Smooth muscle cell of the brain vasculature (primary cell): ENCODE measurements around the gene ANO1.

Source experiments
- DNase-seq: peaks from one replicate; pipeline ENCODE4 v3.0.0-alpha.2; 2012; ENCODE audit warnings: low read depth, low spot score

ANO1 gene

GRCh38 chr11:70050243-70050642 lies 27.9 kb upstream of the ANO1 start:
- no peak for DNase-seq

DNA sequence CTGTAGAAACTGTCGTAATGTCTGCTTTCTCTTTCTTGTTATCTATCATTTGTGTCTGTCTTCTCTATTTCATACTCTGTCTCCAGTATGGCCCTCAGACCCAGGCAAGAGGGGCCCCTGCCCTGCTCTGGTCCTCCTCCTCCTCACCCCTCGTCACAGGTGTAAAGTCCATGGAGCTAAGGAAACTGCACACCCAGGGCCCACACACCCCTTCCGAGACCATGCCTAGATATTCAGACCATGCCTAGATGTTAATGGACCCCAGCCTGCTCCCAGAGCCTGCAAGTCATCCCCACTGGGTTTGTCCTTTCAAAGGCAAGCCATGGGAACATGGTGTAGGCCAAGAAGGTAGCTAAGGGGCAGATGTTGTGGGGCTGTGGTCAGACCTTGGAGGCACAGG lies 24.1 kb upstream of the ANO1 start:
- no peak for DNase-seq

DNA sequence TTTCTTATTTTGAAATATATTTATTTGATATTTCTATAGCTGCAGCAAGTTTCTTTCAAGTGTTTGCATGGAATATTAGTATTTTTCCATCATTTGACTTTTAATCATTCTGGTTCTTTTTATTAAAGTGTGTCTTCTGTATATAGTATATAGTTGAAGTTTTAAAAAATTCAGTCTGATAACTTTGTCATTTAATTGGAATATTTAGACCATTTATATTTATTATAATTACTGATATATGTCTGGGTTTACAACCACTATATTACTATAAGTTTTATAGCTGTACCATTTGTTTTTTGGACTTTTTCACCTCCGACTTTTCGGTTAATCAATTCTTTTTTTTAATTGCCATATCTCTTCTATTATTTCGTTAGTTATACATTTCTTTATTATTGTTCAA lies 22.7 kb upstream of the ANO1 start:
- no peak for DNase-seq

GRCh38 chr11:70057080-70057479 lies 21.0 kb upstream of the ANO1 start:
- no peak for DNase-seq

- DNase-seq: no peak
Measured at GRCh38 chr11:70059971-70060370, 18.1 kb upstream of the ANO1 start.

DNA sequence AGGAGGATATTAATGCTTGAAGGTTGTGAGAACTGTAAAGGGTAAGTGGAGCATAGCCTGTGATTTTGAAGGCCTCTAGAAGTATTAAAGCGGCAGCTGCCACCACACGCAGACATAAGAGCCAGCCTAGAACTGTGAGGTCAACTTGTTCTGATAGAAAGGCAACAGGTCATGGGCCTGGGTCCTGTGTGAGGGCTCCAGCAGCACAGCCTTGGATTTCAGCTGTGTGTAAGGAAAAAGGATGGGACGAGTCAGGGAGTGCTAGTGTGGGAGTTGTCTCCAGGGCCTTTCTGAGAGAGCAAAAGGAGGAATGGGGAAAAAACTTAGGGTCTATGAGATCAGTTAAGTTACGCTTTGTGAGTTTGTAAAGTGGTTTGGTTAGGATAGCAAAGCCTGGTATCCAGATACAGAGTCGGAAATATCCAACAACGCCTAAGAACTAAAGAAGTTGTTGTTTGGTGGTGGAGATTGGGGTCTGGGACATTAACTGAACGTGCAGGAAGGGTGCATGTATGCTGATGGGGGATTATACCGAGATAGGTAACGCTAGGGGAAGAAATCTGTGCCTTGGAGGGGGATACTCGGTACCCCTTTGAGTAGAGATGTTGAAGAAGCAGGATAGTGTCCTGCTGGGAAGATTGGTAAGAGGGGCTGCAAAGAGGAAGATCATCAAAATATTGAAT lies 17.4 kb upstream of the ANO1 start:
- no peak for DNase-seq

DNA sequence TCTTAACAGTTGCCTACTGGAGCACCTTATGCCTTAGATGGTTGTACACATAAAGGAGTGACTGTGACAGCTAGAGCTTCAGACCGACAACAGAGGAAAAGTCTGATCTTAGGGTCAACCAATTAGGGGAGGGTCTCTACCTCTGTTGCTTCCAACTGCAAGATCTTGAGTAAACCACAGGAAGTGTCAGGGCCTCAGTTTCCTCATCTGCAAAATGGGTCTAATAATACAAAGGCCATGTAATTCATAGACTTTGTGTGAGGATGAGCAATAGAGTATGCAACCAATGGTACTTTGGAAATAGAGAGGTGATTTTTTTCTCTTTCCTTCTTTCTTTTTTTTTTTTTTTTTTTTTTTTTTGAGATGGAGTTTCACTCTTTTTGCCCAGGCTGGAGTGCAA lies 16.4 kb upstream of the ANO1 start:
- DNase-seq: no peak

GRCh38 chr11:70063121-70063520 lies 15.0 kb upstream of the ANO1 start:
- no peak for DNase-seq

- no peak for DNase-seq
Measured at GRCh38 chr11:70063555-70063954, 14.6 kb upstream of the ANO1 start.

DNA sequence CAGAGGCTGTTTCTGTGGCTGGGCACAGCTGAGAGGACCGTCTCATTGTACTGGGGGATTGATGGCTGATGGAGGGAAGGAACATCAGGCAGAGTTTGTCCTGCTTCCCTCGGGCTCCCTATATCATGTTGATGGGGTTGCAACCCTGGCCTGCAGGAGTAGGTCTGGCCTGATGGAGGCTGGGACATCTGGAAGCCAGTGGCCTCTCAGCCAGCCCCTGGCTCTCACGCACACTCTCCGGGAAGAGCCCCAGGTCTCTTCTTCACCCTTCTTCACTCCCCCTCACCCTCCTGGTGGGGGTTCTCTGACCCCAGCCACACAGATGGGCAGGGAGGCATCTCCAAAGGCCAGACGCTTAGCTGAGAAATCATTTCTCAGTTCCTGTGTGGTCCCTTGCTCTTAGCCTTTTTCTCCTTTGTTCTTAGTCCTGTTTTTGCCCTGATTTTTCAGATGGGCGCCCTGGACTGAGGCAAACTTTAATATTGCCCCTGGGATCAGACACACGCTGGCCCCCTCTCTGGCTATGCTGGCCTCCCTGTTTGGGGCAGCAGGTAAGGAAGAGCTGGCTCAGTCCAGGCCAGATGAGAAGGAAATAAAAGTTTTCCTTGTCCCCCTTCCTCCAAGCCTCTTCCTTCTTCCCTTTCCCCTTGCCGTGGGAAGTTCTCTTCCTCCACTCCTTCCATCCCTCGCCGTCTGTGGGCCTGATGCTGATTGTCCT lies 13.9 kb upstream of the ANO1 start:
- DNase-seq: no peak

GRCh38 chr11:70064726-70065317 lies 13.3 kb upstream of the ANO1 start:
- DNase-seq: no peak

DNA sequence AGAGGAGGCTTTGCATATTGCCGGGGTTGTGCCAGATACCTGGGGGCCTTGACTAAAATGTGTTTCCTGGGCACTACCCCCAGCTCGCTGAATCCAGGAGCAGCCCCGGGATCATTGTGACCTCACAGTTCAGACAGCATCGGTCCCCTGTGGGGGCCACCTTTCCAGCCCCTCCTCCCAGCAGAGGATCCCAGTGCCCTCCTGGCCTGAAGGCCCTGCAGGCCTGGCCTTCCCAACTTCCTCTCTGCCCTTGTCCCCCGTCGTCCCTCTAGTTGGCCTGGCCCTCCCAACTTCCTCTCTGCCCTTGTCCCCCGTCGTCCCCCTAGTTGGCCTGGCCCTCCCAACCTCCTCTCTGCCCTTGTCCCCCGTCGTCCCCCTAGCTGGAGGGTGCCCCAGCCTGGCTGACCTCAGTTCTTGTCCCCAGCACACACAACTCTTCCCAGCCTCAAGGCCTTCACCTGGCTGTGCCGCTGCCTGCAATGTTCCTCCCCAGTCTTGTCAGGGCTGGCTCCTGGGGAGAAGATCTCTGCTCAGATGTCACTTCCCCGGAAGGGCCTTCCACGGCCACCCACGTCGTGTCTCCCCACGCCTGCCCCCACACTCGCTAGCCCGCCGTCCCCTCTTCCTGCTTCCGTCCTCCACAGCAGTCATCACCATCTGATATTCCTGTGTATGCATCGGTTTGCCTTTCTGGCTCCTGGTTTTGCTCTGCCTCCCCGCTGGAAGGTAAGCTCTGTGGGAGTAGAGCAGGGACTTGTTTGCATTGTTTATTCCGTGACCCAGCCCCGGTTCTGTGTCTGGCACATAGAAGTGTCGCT lies 12.6 kb upstream of the ANO1 start:
- no peak for DNase-seq

- no peak for DNase-seq
Measured at GRCh38 chr11:70066136-70066520, 12.0 kb upstream of the ANO1 start.

DNA sequence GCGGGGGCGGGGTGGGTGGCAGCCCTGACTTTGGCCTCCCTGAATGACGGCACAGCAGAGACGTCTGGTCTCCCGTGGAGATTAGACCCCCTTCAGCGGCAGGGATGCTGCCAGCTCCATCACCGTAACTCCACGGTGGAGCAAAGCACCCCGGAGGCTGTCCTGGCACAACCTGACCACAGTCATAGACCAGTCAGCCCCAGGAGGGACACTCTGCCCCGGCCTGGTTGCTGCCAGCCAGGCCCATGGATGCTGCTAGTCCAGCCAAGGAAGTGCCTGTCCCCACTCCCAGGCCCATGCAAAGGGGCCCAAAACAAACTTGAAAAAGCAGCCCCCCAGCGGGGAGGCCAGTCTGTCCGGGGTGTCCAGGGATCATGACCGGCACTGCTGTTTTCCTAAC lies 11.5 kb upstream of the ANO1 start:
- DNase-seq: no peak

- no peak for DNase-seq
Measured at GRCh38 chr11:70067036-70067435, 11.1 kb upstream of the ANO1 start.

DNA sequence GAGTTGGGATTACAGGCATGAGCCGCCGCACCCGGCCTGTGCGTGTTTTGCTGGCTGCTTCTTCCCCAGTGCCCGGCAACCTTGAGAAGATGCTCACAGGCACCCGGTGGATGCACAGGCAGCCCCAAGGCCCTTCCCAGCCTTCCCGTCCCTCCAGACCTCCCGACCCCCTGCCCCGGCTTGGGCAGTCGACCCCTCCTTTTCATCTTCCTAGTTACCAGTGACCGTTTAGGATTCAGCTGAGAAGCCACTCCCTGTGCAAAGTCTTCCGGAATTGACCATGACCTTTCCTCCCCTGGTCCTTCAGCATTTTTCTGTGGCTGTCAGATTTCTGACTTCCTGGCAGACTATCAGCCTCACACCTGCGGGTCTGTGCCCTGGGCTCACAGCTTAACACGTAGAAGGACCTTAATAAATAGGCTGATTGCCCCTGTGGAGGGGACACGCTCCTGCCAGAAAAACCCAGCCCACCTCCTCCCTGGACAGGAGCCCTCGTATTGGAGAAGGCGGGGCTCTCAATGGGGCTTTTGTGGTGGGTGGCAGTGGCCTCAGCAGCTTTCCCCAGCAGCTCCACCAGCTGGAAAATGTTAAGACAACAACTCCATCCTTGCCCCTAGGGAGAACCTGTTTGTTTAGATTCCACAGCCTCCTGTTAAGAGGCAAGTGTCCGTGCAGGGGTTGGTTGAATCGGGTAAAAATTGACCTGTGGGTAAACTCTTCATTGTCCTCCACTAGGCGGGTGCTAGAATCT lies 10.4 kb upstream of the ANO1 start:
- no peak for DNase-seq

DNA sequence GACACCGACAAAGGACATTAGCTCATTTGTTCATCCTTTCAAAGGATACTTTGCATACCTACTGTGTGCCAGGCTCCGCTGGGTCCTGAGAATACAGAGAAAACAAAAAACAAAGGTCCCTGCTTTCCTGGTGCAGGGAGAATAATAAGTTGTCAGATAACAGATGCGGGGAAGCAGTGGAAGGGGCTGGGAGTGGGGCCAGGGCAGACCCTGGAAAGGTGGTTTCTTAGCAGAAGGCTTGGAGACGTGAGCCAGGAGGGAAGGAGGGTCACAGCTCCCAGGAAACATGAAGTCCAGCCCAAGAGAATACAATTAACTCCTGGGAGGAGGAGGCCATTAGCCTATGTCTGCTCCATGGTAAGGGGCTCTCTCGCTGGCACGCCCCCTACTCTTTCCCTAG lies 9.8 kb upstream of the ANO1 start:
- DNase-seq: no peak

DNA sequence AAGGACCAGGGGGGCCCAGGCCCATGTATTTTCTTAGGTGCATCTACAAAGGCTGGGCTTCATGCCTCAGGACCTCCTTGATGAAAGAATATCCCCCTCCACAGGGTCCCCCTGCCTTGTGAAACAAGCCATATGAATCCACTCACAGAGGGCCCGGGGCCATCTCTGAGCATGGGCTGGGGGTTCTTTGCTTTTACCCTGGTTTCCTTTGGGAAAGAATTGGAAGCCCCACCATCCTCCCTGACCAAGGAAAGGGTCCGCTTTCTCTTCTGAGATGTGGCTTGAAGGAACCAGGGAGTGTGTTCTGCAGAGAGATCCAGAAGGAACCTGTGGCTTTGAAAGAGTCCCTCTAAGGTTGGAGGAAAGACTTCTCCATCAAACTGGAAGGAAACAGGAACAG lies 9.2 kb upstream of the ANO1 start:
- no peak for DNase-seq

GRCh38 chr11:70070706-70071105 lies 7.4 kb upstream of the ANO1 start:
- no peak for DNase-seq

DNA sequence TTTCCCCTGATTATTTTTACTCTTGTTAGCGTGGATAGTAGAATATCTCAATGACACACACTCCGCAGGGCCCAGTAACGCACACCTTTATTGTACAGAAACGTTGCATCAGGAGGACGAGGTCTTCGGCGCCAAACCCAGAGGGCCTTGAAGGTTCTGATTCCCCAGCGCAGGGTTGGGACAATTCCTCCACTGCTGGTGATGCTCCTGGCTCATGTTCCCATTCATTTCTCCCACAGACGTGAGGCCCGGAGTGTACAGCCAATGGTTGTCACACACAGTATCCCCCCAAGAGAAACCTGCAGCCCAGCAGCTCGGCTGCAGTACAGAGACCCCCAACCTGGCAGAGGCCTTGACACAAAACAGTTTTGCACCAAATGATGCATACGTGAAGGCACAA lies 6.1 kb upstream of the ANO1 start:
- no peak for DNase-seq

DNA sequence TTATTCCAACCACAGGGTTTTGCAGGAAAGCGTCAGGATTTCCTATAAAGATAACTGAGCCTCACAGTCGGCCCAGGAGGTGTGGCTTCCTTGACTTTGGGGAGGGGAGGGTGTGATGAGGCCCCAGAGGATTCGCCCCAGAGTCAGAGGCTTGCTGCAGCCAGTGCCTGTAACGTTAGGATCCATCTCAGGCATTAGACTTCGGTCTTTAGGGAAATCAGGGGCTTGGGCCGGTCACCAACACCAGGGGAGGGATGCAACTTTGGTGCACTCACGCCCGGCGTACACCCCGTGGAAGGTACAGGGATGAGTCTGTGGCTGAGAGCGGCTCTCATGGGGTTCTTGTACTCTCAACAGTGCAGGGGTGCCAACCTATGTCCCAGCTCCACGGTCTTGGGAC lies 5.7 kb upstream of the ANO1 start:
- DNase-seq: no peak
